Measurements from ENCODE around the gene FDX1. TPM values are rescaled to one million over a fixed set of nuclear protein-coding genes. Genes with fewer than 3 reads are reported as not detected.

FDX1 gene
- total RNA-seq, 1 donor from 2014 or later, result 11.5 TPM

DNA sequence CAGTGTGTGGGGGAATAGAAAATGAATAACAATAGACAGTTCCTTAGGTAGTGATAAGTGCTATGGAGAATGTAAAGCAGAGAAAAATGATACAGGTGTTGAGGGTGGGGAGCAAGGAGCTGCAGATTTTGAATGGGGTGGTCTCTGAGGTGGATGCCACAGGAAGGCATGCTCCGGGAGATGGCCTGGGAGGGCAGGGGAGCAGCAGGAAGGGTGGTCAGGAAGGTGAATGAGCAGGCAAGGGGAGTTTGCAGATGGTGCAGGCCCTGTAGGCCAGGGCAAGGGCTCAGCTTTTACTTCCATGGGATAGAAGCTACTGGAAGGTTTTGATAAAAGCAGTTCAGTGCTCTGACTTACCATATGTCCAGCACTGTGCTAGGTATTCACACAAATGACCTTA, 44.8 kb downstream of the FDX1 start:
- no peaks in the 10 kb centered on the region for H3K36me3 ChIP-seq (ENCODE audit: control insufficient read depth, insufficient read depth, low read length)
- TF ChIP-seq, protein P1, sequence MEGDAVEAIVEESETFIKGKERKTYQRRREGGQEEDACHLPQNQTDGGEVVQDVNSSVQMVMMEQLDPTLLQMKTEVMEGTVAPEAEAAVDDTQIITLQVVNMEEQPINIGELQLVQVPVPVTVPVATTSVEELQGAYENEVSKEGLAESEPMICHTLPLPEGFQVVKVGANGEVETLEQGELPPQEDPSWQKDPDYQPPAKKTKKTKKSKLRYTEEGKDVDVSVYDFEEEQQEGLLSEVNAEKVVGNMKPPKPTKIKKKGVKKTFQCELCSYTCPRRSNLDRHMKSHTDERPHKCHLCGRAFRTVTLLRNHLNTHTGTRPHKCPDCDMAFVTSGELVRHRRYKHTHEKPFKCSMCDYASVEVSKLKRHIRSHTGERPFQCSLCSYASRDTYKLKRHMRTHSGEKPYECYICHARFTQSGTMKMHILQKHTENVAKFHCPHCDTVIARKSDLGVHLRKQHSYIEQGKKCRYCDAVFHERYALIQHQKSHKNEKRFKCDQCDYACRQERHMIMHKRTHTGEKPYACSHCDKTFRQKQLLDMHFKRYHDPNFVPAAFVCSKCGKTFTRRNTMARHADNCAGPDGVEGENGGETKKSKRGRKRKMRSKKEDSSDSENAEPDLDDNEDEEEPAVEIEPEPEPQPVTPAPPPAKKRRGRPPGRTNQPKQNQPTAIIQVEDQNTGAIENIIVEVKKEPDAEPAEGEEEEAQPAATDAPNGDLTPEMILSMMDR (IDR thresholded peaks at IDR 0.05; ENCODE audit: insufficient read depth, low read length, poor library complexity, severe bottlenecking), result no peak
- DNase-seq (ENCODE audit: low read depth), result no peak
- H3K27me3 ChIP-seq (ENCODE audit: control insufficient read depth, insufficient read depth, low read length), result no peaks in the 10 kb centered on the region
- no peak overlapping the region for H3K4me3 ChIP-seq (ENCODE audit: low read depth, low read length)

DNA sequence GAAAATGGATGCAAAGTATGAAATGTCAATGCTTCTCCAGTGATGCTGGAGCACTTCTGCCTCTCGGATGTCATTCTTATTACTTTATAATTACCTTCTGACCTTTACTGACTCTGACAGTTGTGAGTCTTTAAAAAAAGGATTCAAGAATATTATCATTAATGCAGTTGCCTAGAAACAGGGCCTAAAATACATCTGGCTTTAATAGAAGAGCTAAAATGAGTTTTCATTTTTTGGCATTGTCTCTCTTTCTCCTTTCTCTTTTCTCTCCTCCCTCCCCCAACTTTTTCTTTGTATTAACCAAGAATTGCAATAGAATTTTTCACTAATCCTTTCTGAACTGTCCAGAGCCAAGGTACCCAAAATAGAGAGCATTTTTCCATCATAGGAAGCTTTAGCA, 45.9 kb downstream of the FDX1 start:
- H3K4me3 ChIP-seq (ENCODE audit: low read depth, low read length), result no peak overlapping the region
- TF ChIP-seq, protein P1 (IDR thresholded peaks at IDR 0.05; ENCODE audit: insufficient read depth, low read length, poor library complexity, severe bottlenecking), result no peak

DNA sequence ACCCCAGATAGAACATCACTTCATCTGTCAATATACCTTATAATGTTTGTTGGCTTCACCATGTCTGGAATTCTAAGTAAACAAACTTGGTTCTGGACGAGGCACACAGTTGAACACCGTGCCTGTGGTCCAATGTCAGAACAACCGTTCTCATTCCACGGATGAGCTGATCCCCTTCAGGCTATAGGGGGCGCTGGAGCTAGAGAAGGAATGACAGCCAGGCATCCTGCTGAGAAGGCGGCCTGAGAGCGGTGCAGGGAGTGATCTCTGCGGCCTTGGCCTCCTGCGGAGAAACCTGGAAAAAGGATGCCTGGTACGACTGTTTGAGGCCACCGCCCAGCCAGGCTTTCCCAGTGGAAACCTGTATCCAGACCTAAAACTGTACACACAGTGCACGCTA, 48.7 kb downstream of the FDX1 start:
- no peak for DNase-seq (ENCODE audit: low read depth)
- no peaks in the 10 kb centered on the region for H3K36me3 ChIP-seq (ENCODE audit: control insufficient read depth, insufficient read depth, low read length)
- H3K4me3 ChIP-seq (ENCODE audit: low read depth, low read length), result no peak overlapping the region
- TF ChIP-seq, protein P1 (IDR thresholded peaks at IDR 0.05; ENCODE audit: insufficient read depth, low read length, poor library complexity, severe bottlenecking), result no peak
- H3K27me3 ChIP-seq (ENCODE audit: control insufficient read depth, insufficient read depth, low read length), result no peaks in the 10 kb centered on the region

More for the DNA sequence above, 45.9 kb downstream of the FDX1 start:
- no peak for DNase-seq (ENCODE audit: low read depth)
- H3K36me3 ChIP-seq (ENCODE audit: control insufficient read depth, insufficient read depth, low read length), result no peaks in the 10 kb centered on the region
- H3K27me3 ChIP-seq (ENCODE audit: control insufficient read depth, insufficient read depth, low read length), result no peaks in the 10 kb centered on the region

DNA sequence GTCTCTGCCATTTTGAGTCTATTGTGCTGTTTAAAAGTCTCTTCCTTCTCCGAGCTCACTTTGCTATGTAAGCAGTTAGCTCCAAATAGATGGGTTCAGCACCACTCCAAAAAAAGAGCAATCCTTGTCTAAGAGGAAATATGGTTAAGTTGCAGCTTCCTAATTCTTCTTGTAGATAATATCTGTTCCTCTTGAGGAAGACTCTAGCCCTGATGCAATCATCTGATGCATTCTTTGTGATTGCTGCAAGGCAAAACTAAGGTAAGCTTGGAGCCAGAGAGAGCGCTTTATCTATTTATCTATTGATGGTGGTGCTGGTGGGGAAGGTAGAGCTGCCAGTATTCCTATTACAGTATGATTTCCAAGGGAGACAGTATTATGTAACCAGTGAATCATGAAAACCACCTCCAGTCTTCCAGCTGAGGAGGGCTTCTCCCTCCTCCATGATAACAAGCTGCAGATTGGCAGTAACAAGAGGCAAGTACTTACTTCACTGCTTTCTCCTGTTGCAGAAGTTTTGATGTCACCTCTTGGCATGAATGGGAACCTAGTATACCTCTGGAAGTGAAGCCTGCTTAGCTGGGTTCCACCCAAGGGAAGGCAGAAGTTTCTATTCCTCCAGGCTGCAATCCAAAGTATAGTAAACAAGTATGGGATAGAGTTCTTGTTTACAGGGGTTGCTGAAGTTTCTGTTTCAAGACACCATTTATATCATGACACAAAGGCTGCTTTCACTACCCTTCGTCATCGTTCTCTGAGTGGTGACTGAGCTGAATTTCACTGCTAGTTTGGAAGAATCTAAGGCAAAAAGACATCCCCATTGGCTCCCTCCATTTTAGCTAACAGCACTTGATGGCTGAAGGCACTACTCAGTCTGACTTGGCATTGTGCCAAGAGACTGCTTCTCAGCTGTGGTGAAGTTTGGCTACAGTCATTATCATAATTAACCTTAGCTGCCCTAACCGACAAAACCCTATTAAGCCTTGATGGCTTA, 49.7 kb downstream of the FDX1 start:
- H3K36me3 ChIP-seq (ENCODE audit: control insufficient read depth, insufficient read depth, low read length), result no peaks in the 10 kb centered on the region
- DNase-seq (ENCODE audit: low read depth), result peak; percentile 2
- TF ChIP-seq, protein P1 (IDR thresholded peaks at IDR 0.05; ENCODE audit: insufficient read depth, low read length, poor library complexity, severe bottlenecking), result no peak

DNA sequence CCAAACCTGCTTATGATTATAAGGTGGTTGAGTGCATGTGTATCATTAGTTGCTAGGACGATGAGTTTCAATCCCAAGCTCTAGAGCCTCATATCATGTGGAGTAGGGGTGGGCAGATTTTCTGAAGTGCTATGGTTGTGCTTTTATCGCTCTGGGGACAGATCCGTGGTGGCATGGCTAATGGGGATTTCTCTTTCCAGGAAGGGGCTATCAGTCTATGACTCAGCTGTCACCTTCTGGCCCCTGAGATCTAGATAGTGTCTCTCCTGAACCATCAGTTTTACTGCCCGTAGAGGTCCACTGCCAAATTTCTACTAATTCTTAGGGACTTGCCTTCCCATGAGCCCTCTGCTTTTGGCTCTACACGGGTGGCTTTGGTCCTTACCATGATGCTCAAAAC, 51.8 kb downstream of the FDX1 start:
- TF ChIP-seq, protein P1 (IDR thresholded peaks at IDR 0.05; ENCODE audit: insufficient read depth, low read length, poor library complexity, severe bottlenecking), result no peak
- H3K4me3 ChIP-seq (ENCODE audit: low read depth, low read length), result no peak overlapping the region
- H3K36me3 ChIP-seq (ENCODE audit: control insufficient read depth, insufficient read depth, low read length), result no peaks in the 10 kb centered on the region
- H3K27me3 ChIP-seq (ENCODE audit: control insufficient read depth, insufficient read depth, low read length), result no peaks in the 10 kb centered on the region
- no peak for DNase-seq (ENCODE audit: low read depth)

More for the DNA sequence above, 49.7 kb downstream of the FDX1 start:
- no peak overlapping the region for H3K4me3 ChIP-seq (ENCODE audit: low read depth, low read length)
- H3K27me3 ChIP-seq (ENCODE audit: control insufficient read depth, insufficient read depth, low read length), result no peaks in the 10 kb centered on the region

All from kidney epithelial cell (primary cell).